Measurements from ENCODE around the gene LHPP. TPM values are rescaled to one million over a fixed set of nuclear protein-coding genes. Genes with fewer than 3 reads are reported as not detected.

Gene LHPP
- total RNA-seq, 1 donor from 2014 or later, result 15.3 TPM

GRCh38 chr10:124472071-124472470 is 10.4 kb downstream of the LHPP start:
- no peaks in the 10 kb centered on the region for H3K36me3 Mint-ChIP-seq (ENCODE audit: low read depth)
- no peak for DNase-seq (ENCODE audit: low spot score)
- no peaks in the 10 kb centered on the region for H3K9me3 Mint-ChIP-seq (ENCODE audit: low read depth)
- no peak overlapping the region for H3K4me3 Mint-ChIP-seq (ENCODE audit: unreplicated experiment)
- no peak overlapping the region for H3K27ac Mint-ChIP-seq (ENCODE audit: unreplicated experiment)
- no peaks in the 10 kb centered on the region for H3K27me3 Mint-ChIP-seq (ENCODE audit: low read depth)
- no peaks in the 10 kb centered on the region for H3K4me1 Mint-ChIP-seq (ENCODE audit: low read depth)
- no peak for TF ChIP-seq CTCF (IDR thresholded peaks at IDR 0.05)

GRCh38 chr10:124473070-124473469 is 11.4 kb downstream of the LHPP start:
- no peak overlapping the region for H3K4me3 Mint-ChIP-seq (ENCODE audit: unreplicated experiment)
- no peaks in the 10 kb centered on the region for H3K4me1 Mint-ChIP-seq (ENCODE audit: low read depth)
- no peak for DNase-seq (ENCODE audit: low spot score)
- no peaks in the 10 kb centered on the region for H3K36me3 Mint-ChIP-seq (ENCODE audit: low read depth)
- no peaks in the 10 kb centered on the region for H3K9me3 Mint-ChIP-seq (ENCODE audit: low read depth)
- no peak overlapping the region for H3K27ac Mint-ChIP-seq (ENCODE audit: unreplicated experiment)
- H3K27me3 Mint-ChIP-seq (ENCODE audit: low read depth), result no peaks in the 10 kb centered on the region
- TF ChIP-seq CTCF (IDR thresholded peaks at IDR 0.05), result no peak

GRCh38 chr10:124474514-124475070 is 13.0 kb downstream of the LHPP start:
- no peaks in the 10 kb centered on the region for H3K36me3 Mint-ChIP-seq (ENCODE audit: low read depth)
- no peaks in the 10 kb centered on the region for H3K4me1 Mint-ChIP-seq (ENCODE audit: low read depth)
- no peak for TF ChIP-seq CTCF (IDR thresholded peaks at IDR 0.05)
- no peak overlapping the region for H3K4me3 Mint-ChIP-seq (ENCODE audit: unreplicated experiment)
- H3K9me3 Mint-ChIP-seq (ENCODE audit: low read depth), result no peaks in the 10 kb centered on the region
- H3K27ac Mint-ChIP-seq (ENCODE audit: unreplicated experiment), result no peak overlapping the region
- no peaks in the 10 kb centered on the region for H3K27me3 Mint-ChIP-seq (ENCODE audit: low read depth)
- no peak for DNase-seq (ENCODE audit: low spot score)

- Mint-ChIP-seq H3K27ac (ENCODE audit: unreplicated experiment) (no peak overlapping the region), H3K4me3 (ENCODE audit: unreplicated experiment) (no peak overlapping the region)
- TF ChIP-seq CTCF (IDR thresholded peaks at IDR 0.05), result no peak
Observed at GRCh38 chr10:124476043-124476725, 14.6 kb downstream of the LHPP start.

GRCh38 chr10:124477614-124478363 is 16.2 kb downstream of the LHPP start:
- Mint-ChIP-seq H3K36me3 (ENCODE audit: low read depth) (no peaks in the 10 kb centered on the region), H3K4me1 (ENCODE audit: low read depth) (no peaks in the 10 kb centered on the region), H3K4me3 (ENCODE audit: unreplicated experiment) (no peak overlapping the region), H3K27me3 (ENCODE audit: low read depth) (no peaks in the 10 kb centered on the region), H3K27ac (ENCODE audit: unreplicated experiment) (no peak overlapping the region), H3K9me3 (ENCODE audit: low read depth) (no peaks in the 10 kb centered on the region)
- no peak for DNase-seq (ENCODE audit: low spot score)
- TF ChIP-seq CTCF (IDR thresholded peaks at IDR 0.05), result no peak

More at GRCh38 chr10:124476043-124476725, 14.6 kb downstream of the LHPP start:
- H3K4me1 Mint-ChIP-seq (ENCODE audit: low read depth), result no peaks in the 10 kb centered on the region
- DNase-seq (ENCODE audit: low spot score), result no peak
- no peaks in the 10 kb centered on the region for H3K9me3 Mint-ChIP-seq (ENCODE audit: low read depth)
- no peaks in the 10 kb centered on the region for H3K36me3 Mint-ChIP-seq (ENCODE audit: low read depth)
- no peaks in the 10 kb centered on the region for H3K27me3 Mint-ChIP-seq (ENCODE audit: low read depth)
